NCI-H1436 treated with DMSO at 0.1 percent for 48 hours (cell line): Measurements from ENCODE around the gene ATP2B3.

Experiments used
- DNase-seq: peaks from one replicate; lab custom pipeline; 2025; lab: John Stamatoyannopoulos, UW

ATP2B3 gene

DNA sequence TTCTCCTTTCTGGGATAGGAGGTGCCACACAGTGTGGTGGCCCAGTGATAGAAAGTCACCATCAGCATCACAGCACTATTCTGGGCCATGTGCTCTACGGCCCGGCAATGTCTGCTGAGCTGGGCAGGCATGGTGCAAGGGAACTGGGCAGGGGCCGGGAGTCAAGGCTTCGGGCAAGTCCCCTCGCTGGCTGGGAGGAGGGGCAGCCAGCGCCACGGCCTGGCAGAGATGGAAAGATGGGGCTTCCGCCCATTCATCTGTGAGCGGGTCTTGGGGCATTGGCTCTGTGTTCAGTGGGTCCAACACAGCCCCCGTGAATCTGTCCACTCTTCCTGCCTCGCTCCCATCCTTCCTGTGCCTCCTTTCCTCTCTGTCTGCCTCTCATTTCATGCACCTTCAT, 7.1 kb upstream of the ATP2B3 start:
- no peak for DNase-seq

DNA sequence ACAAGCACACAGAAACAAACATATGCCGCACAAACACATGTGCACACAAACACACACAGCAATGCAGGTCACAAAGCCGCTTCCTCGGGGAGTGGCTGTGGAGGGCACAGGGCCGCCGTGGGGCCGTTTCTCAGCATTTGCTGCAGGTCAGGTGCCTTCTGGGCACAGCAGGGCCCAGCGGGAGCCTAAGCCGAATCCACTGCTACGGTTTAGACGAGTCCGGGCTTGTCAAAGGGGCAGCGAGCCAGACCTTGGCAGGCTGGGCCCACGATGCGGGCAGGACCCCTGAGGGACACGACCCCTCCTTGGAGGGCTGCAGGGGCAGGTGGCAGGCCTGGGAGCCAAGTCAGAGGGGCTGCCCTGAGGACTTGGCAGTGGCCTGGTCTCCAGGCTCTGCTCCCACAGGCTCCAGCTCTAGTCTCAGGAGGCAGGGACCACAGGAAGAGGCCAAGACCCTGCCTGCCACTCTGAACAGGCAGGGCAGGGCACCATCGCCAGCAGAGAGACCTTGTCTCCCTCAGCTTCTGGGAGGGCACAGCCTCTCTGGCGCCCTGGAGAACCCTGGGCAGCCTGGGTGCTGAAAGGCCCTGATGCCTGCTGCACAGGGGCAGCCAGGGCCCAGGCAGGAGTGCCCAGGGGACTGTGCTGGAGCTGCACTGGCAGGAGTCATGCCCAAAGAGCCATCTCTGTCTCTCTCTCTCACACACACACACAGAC, 5.5 kb upstream of the ATP2B3 start:
- DNase-seq: no peak

DNA sequence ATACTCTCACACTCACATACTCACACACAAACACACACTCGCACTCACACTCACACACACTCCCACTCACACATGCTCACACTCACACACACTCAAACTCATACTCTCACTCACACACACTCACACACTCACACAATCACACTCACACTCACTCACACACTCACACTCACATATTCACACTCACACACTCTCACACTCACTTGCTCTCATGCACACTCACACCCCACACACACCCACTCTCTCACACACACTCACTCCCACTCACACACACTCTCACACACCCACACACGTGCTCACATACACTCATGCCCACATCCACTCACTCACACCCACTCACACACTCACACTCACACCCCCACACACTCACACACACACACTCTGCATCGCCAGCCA, 4.9 kb upstream of the ATP2B3 start:
- no peak for DNase-seq

DNA sequence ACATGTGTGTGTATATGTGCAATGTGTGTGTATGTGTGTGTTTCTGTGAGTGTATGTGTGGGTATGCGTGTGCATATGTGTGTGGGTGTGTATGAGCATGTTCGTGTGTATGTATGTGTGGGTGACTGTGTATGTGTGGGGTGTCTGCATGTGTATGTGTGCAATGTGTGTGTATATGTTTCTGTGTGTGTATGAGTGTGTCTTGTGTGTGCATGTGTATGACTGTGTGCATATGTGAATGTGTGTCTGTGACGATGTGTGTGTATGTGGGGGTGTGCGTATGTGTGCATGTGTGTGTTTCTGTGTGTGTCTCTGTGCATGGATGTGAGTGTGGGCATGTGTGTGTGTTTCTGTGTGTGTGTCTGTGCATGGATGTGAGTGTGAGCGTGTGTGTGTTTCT, 4.2 kb upstream of the ATP2B3 start:
- DNase-seq: no peak

DNA sequence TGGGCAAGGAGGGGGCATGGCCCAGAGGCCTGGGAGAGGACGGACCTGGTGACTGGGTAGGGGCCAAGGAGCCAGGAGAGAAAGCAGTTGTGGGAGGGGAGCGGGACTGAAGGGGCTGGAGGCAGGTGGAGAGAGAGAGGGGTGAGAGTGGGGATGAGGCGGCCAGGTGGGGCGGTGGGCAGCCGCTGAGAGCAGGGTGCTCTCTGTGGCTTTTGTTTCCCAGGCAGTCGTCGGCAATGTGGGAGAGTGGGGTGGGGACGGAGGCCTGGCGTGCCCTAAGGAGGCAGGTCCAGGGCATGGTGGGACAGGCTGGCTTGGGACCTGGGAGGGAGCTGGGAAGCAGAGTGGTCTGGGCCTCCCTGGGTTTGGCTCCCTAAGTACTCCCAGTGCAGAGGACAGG, 3.2 kb upstream of the ATP2B3 start:
- DNase-seq: no peak

DNA sequence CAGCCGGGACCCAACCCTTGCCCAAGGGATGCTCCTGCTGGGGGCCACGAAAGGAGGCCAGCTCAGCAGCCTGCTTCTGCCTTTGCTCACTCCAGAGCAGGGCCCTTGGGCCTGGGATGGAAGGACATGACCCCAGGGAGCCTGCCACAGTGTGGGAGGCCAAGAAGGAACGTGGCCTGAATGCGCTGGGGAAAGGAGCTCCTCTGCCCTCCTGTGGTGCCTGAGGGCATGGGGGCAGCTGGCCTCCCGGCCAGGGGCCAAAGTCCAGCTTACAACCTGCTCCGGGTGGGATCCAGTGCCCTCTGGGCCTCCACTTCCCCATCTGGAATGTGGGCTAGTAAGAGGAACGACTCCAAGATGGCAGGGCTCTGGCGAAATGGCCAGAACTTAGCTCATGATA, 2.0 kb upstream of the ATP2B3 start:
- DNase-seq: no peak

DNA sequence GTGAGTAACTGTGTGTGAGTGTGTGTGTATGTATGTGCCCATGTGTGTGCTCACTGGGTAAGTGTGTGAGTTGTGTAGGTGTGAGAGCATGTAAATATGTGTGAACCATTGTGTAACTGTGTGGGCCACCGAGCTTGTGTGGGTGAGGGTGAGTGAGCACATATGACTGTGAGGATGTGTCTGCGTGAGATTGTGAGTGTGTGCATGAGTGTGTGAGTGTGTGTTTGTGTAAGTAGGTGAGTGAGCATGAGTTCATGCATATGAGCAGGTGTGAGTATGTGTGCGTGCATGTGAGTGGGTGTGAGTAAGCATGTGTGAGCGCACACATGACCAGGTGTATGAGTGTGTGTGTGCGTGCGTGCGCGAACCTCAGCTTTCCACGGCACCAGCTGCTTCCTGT, 1.4 kb upstream of the ATP2B3 start:
- DNase-seq: no peak

DNA sequence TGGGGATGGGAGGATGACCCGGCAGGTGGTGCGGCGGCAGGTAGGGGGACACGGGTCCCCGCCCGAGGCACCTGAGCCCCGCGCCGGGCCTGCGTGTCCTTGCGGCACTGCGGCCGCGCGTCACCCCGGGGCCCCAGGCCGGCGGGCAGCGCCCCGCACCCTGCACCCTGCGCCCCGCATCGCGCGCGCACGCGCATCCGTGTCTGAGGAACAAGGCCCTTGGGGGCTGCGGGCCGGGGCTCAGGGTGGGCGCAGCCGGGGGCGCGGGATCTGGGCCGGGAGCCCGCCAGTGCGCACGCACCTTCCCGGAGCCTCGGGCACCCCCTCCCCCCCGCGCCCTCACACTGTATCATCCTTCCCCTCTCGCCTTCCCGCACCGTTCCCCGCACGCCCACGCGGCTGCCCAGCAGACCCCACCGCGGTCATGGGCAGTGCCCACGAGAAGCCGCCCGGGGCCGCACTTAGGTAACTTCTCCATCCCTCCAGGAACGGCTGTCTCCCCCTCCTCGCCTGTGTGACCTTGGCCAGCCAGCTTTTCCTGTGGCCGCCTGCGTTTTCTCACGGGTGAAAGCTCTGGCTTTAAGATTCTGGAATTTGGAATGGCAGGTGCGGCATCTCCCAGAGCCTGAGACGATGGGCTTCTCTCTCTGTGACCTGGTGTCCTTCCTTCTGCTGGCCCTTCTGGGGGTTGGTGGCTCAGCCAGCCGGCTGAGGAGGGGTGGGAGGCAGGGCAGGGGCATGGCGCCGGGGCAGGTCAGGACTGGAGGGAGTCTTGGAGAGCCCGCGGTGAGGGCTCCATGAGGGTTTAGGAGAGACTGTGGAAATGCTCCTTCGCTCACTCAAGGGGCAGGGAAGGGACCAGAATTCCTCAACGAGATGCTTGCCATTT, 748 bp downstream of the ATP2B3 start:
- DNase-seq: no peak

DNA sequence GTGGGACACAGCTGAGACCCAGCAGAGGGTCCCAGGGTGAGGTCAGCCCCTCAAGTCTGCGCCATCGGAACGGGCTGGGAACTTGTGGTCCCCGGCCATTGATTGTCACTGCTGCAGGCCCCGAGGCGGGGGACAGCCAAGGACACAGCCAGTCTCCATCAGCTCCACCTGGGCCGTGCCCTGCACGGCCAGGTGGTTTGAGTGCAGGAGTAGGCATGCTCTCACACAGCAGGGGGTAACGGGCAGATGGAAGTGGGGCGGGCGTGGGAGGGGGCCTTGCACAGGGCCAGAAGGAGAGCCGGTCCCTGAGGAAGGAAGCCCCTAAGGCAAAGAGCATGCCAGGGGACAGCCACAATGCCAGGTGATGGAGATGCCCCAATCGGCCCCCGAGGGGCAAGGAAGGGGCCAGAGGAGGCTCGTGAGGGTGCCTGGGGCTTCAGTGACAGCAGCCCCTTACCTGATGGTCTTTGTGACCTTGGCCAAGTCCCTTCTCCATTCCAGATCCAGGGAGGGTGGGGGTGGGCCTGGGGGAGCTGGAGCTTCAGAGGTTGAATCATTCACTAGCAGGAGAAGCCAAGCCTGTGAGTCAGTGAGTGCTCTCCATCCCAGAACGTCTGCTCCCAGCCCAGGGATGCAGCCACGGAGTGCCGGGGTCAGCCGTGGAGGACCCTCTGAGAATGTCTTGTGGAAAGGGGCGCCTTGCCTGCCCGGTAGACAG, 2.3 kb downstream of the ATP2B3 start:
- no peak for DNase-seq

DNA sequence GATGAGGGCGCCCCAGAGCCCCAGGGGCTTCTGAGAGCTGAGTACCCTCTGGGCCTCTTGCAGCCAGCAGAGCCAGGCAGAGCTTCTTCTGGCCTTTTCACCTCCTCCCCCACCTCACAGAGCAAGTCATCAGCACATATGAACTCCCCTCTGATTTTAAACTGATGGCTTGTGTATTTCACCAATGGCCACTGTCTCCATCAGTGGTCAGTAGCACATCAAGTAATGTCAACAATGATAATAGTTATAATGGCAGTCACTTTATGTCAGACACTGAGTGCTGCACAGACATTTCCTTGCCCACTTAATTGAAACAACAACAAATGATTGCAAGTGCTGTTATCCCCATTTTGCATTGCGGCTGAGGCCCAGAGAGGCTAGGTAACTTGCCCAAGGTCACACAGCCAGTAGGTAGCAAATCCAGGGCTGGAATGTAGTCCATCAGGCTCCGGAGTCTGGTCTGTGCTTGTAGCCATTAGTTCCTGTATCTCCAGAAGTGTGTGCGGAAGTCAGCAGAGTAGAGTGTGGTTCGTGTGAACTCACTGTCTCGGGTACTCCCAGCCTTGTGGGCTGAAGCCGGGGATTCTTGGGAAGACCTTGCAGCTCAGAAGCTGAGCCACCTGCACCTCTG, 3.0 kb downstream of the ATP2B3 start:
- DNase-seq: no peak

DNA sequence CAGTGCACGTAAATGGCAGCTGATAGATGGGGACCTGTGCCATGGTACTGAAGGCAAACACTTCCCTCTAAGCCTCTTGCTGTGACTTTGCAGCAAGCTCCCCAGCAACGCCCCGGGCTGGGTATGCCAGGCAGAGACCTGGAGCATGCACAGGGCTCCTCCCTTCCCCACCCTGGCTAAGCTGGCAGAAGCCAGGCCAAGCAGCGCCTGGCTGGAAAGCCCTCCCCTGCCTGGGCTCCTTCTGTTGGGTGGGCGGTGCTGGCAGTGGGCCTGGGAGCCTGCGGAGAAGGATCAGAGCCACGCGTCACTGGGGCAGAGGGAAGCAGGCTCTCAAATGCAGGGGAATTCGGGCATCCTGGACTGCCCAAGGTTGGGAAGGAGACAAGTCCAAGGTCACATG, 3.6 kb downstream of the ATP2B3 start:
- no peak for DNase-seq

DNA sequence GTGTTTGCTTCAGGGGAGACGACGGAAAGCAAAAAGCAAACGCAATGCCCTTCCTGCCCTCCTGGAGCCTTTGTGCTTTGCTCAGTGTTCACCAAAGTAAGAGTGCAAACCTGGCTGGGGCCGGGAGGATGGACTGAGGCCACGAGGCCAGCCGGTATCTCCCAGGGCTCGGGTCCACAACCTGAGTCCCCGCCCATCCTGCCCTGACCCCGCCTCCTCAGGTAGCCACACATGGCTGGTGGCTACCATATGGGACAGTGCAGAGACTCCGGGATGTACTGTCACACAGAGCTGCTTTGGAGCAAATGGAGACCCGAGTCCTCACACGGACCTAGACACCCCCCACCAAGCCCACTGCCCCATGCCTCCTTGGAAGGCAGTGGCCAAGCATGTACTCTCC, 4.8 kb downstream of the ATP2B3 start:
- no peak for DNase-seq

DNA sequence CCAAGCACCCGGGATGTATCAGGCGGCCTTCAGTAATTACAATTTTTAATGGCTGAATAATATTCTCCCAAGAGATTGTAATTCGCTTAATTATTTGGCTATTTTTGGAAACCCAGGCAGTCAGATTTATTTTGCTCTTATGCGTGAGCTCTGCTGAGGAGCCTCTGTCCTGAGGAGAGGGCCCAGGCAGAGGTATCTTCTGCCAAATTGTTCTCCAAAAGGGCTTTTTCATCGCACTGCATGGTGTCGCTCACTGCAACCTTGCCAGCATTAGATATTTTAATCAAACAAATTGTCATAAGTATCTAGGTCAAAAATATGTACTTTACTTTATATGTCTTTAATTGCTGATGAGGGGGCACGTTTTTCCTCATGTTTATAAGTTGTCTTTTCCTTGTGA, 5.8 kb downstream of the ATP2B3 start:
- DNase-seq: no peak

DNA sequence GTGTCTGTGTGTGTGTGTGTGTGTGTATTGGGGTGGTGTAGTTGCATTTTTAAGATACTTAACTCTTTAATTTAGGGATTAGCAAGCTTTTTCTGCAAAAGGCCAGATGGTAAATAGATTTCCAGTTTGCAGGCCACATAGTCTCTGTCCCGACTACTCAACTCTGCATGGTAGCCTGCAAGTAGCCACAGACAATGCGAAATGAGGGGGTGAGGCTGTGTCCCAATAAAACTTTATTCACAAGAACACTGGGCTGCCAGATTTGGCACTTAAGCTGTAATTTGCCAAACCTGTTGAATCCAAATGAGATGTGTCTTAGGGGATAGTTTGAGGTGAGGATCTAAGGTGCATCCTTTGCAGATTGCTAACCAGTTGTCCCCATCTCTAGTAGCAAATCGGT, 6.8 kb downstream of the ATP2B3 start:
- no peak for DNase-seq

DNA sequence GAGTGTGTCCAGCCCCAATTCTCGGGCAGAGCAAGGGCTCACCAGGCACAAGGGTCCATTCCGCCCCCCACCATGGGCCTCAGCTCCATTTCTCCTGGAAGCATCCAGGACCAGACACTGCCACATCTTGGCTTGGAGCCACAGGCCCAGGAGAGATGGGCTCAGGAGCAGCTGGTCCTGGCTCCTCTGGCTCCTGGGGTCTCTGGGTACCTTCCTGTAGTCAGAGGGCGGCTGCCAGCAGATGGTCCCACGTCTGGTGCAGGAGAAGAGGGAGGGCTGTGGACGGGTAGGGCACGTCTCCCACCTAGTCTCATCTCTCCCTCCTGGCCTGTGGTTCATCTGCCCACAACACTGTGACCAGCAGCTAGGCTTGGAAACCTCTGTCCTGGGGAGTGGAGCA, 8.0 kb downstream of the ATP2B3 start:
- DNase-seq: no peak

DNA sequence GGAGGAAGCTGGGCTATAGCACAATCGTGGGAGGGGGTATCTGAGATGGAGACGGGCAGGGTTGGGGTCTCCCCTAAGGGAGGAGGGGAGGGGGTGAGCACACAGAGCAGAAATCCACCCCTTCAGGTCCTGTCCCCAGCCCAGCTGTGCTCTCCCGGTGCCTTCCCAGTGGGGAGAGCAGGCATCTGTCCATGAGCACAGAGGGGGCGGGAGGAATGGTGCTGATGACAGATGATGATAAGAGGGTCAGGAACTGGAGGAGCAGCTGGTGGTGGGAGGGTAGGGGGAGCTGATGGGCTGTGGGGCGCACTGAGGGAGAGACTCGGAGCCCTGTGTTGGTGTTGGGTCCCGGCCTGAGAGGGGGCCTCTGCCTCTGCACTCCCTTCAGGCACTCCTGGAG, 8.6 kb downstream of the ATP2B3 start:
- no peak for DNase-seq

DNA sequence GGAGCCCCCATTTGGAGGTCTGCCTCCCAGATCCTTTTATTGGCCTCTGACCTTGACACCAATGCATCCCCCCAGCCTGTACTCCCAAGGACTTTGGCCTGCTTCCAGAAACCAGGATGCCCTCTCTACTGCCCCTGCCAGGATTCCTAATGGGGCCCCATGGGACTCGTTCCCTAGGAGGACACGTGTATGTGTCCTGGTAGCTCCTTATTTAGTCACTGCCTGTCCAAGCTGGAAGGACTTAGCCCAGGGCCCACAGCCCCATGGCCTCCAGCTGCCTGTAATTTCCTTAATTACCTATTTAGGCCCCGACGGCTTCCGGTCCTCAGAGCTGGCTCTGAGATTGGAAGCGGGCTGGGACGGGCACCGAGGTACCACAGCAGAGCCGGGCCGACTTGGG, 9.4 kb downstream of the ATP2B3 start:
- DNase-seq: no peak

DNA sequence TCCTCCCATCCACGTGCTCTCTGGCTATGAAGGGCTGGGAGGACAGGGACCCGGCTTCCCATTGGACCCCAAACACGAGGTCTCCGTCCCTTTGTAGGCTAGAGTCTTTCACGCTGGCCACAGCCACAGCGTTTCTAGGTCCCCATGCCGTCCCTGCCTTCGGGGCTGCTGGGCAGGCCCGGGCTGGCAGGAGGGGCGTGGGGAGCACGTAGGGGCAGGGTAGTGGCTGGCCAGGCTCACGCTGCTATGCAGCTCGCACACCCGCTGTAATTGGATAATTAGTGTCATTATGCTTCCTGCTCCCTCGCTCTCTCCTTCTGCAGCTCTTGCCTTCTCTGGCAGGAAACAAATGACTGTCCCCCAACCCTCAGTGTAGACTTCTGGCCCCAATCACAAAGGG, 9.8 kb downstream of the ATP2B3 start:
- DNase-seq: peak; percentile 70

DNA sequence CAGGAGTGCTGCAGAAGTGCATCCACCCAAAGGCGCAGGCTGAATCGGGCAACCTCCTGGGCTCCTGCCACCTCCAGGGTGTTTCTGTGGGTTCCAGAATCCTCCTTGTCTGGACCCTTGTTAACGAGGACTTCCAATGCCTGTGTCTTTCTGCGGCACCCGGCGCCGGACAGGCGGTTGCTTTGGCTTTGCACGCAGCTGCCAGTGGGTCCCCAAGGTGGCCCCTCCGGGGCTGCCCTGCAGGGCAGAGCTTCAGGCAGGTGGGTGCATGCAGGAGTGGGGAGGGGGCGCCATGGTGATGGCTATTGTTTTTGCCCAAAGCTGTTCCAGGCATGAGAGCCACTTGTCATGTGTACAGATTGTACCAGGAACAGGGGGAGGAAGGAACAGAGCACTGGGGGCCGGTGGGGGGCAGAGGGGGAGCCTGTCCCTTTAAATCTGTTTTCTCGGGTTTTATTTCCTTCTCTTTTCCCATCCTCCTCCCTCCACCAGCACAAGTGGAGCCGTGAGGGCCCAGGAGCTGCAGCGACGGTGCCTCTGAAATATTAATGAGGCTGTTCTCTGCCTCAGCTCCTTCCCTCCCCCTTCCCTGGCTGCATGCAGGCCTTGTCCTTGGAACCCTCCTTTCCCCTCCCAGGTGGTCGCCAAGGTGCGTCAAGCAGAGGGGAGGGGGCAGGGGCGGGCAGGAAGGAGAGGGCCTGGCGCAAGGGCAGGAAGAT, 13.1 kb downstream of the ATP2B3 start:
- peak; percentile 5 for DNase-seq

DNA sequence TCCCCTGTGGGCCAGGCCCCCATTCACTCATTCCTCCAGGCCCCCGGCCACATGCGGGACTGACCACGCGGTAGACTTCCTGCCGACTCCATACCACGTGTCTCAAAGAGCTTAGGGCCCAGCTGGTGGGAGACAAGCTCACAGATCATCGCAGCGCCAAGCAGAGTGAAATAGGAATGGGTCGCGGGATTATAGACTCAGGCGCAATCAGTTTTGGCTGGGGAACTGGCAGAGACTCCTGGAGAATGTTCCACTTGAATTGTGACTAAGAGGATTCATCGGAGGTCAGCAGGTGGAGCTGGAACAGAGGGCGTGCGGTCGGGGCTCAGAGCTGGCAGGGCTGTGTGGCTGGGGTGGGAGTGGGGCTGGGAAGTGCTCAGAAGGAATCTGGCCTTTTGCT, 15.6 kb downstream of the ATP2B3 start:
- no peak for DNase-seq

DNA sequence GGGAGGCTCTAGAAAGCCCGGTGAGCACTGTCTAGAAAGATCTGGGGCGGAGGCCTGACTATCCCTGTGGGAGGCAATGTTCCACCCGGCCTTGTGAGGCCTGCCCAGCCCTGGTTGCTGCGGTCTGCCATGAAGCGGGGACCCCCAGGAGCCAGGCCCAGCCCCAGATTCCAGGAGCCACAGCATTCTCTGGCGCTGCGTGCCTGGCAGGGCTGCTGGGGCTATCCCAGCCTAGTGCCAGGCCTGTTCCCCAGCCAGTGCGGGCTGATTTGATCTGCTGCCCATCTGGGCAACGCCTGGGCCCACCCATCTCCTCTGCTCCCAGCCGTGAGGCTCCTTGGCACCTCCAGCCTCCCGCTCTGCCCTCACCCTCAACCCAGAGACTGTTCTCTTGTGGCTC, 19.6 kb downstream of the ATP2B3 start:
- DNase-seq: no peak
